ENCODE data around the gene DNAJC22.

Gene DNAJC22

GRCh38 chr12:49338830-49339463 lies 7.7 kb upstream of the DNAJC22 start:
- no peak overlapping the region for H3K4me3 ChIP-seq (ENCODE audit: low read depth, low read length)
- no peak for TF ChIP-seq CTCF (IDR thresholded peaks at IDR 0.05; ENCODE audit: low read depth, low read length)

GRCh38 chr12:49339464-49339861 lies 7.2 kb upstream of the DNAJC22 start:
- no peak for TF ChIP-seq CTCF (IDR thresholded peaks at IDR 0.05; ENCODE audit: low read depth, low read length)
- H3K4me3 ChIP-seq (ENCODE audit: low read depth, low read length) = no peak overlapping the region

- no peak overlapping the region for H3K4me3 ChIP-seq (ENCODE audit: low read depth, low read length)
- TF ChIP-seq CTCF (IDR thresholded peaks at IDR 0.05; ENCODE audit: low read depth, low read length) = no peak
Measured at GRCh38 chr12:49340095-49340870, 6.4 kb upstream of the DNAJC22 start.

GRCh38 chr12:49340971-49341776 lies 5.5 kb upstream of the DNAJC22 start:
- no peak for TF ChIP-seq CTCF (IDR thresholded peaks at IDR 0.05; ENCODE audit: low read depth, low read length)
- H3K4me3 ChIP-seq (ENCODE audit: low read depth, low read length) = no peak overlapping the region

GRCh38 chr12:49341777-49342065 lies 5.0 kb upstream of the DNAJC22 start:
- H3K4me3 ChIP-seq (ENCODE audit: low read depth, low read length) = no peak overlapping the region; the same call in 1 of the 2 replicates
- TF ChIP-seq CTCF (IDR thresholded peaks at IDR 0.05; ENCODE audit: low read depth, low read length) = no peak

GRCh38 chr12:49342066-49342913 lies 4.4 kb upstream of the DNAJC22 start:
- peak; percentile 77 for TF ChIP-seq CTCF (IDR thresholded peaks at IDR 0.05; ENCODE audit: low read depth, low read length)
- peak overlapping the region; percentile 32 for H3K4me3 ChIP-seq (ENCODE audit: low read depth, low read length)
